HEK293T (cell line): ENCODE measurements around the gene SUSD1.

Experiments
- BHLHE40 ChIP-seq: fragments of 450-650 bp; IDR thresholded peaks from 2 replicates; pipeline ENCODE4 v1.6.1; 2016; ENCODE audit warnings: mild to moderate bottlenecking, moderate library complexity, borderline replicate concordance
- FOXA1 ChIP-seq: fragments of 450-650 bp; IDR thresholded peaks from 2 replicates; pipeline ENCODE4 v1.6.1; 2016; ENCODE audit warnings: mild to moderate bottlenecking
- FOXK2 ChIP-seq: fragments of 450-650 bp; IDR thresholded peaks from 2 replicates; pipeline ENCODE4 v1.6.1; 2016; ENCODE audit warnings: mild to moderate bottlenecking
- FOXM1 ChIP-seq: fragments of 450-650 bp; IDR thresholded peaks from 2 replicates; pipeline ENCODE4 v1.6.1; 2017; ENCODE audit warnings: mild to moderate bottlenecking, borderline replicate concordance
- HDGF ChIP-seq: fragments of 450-650 bp; IDR thresholded peaks from 2 replicates; pipeline ENCODE4 v1.6.1; 2017; ENCODE audit warnings: antibody characterized with exemption, borderline replicate concordance
- L3MBTL2 ChIP-seq: fragments of 450-650 bp; conservative IDR thresholded peaks from 2 replicates; pipeline ENCODE4 v1.6.1; 2016; ENCODE audit warnings: mild to moderate bottlenecking
- LEF1 ChIP-seq: fragments of 450-650 bp; IDR thresholded peaks from 2 replicates; pipeline ENCODE4 v1.6.1; 2017; ENCODE audit warnings: mild to moderate bottlenecking, borderline replicate concordance
- NFRKB ChIP-seq: fragments of 450-650 bp; IDR thresholded peaks from 2 replicates; pipeline ENCODE4 v1.6.1; 2016; ENCODE audit warnings: mild to moderate bottlenecking, moderate library complexity
- SP1 ChIP-seq: fragments of 450-650 bp; IDR thresholded peaks from 2 replicates; pipeline ENCODE4 v1.6.1; 2017
- SUZ12 ChIP-seq: fragments of 450-650 bp; IDR thresholded peaks from 2 replicates; pipeline ENCODE4 v1.6.1; 2016; ENCODE audit warnings: mild to moderate bottlenecking
- TARDBP ChIP-seq: fragments of 450-650 bp; IDR thresholded peaks from 2 replicates; pipeline ENCODE4 v1.6.1; 2016

DNA sequence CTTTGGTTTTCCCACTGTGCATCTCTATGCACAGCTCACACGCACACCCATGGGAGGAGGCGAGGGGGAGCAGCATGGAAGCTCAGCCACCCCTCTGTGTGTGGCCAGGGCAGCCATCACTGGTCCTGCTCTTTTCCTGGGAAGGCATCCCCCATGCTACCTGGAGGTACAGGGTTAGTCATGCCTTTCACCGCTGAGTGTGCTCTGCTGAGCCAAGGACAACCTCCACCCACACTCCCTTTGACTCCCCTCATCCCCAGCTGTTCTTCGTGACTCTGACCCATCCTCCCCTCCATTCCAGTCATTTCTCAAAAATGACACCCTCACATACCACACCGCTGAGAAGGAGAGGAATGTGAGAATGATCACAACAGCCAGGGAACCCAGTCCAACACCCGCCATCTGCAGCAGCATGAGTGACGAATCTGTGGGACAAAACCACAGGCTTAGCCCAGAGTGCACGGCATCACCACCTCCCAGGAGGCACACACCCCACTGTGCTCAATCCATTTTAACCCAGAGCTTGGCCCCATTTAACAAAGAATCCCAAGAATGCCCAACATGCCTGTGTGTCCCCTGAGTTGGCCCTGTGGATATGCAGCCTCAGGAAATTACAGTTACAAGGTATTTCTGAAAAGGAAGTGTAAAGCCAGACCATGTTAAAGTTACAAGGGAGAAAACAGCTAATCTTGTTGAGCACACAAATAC, 133.4 kb downstream of the SUSD1 start:
- TF ChIP-seq HDGF, result no peak
- TF ChIP-seq FOXM1, result no peak
- no peak for TF ChIP-seq SP1
- TF ChIP-seq L3MBTL2, result no peak
- TF ChIP-seq SUZ12, result no peak
- no peak for TF ChIP-seq LEF1
- no peak for TF ChIP-seq TARDBP
- TF ChIP-seq FOXK2, result no peak
- no peak for TF ChIP-seq NFRKB
- TF ChIP-seq FOXA1, result no peak
- TF ChIP-seq BHLHE40, result no peak
